Mucosa of descending colon (tissue), 3 donors: ENCODE data around the gene CEP350. TPM values are rescaled to one million over a fixed set of nuclear protein-coding genes. Genes with fewer than 3 reads are reported as not detected.

ENCODE experiments used
- ATAC-seq: fragments of 200-7000 bp; cut with Tn5 transposase; one replicate; pipeline ENCODE4 v1.9.1; 2020; ENCODE audit warnings: mild to moderate bottlenecking, moderate library complexity
- DNase-seq, 3 donors: peaks; one replicate each; pipeline ENCODE4 v3.0.0-alpha.2; 2020
- H3K36me3 ChIP-seq: fragments of 200-600 bp; one replicate; pipeline ENCODE4 v1.8.0; 2021; ENCODE audit warnings: low read depth, mild to moderate bottlenecking
- H3K4me1 ChIP-seq: fragments of 200-600 bp; one replicate; pipeline ENCODE4 v1.8.0; 2021; ENCODE audit warnings: low read depth, mild to moderate bottlenecking
- H3K4me3 ChIP-seq: fragments of 200-600 bp; one replicate; pipeline ENCODE4 v1.8.0; 2021; ENCODE audit warnings: mild to moderate bottlenecking
- H3K9me3 ChIP-seq: fragments of 200-600 bp; one replicate; pipeline ENCODE4 v1.8.0; 2021; ENCODE audit warnings: mild to moderate bottlenecking
- CTCF ChIP-seq: fragments of 200-600 bp; IDR thresholded peaks from one replicate; pipeline ENCODE4 v1.8.0; 2022; ENCODE audit warnings: antibody characterized with exemption, mild to moderate bottlenecking
- intact Hi-C, 2 donors: fragments of 100-400 bp; cut with DNase I in 1 of 2; cut with micrococcal nuclease in 1 of 2; formaldehyde crosslinking; loops; one replicate each; pipeline versions ENCODE4 v1.11.0 to v1.11.1; 2022; cut with DNase I, micrococcal nuclease
- total RNA-seq, 3 donors: library from RNA; stranded (reverse); fragmentation: NEBNext Ultra II Directional in 2 of 3; extraction: Animal tissue kit (Norgen Biotek cat#: 25700) in 2 of 3; gene quantifications; one replicate each; pipeline versions ENCODE4 v1.2.1 to v1.2.4, GENCODE V29; 2021 to 2023
- donor health status: DM: no; HTN: no; CAD: no; lungs with moderate emphysema.
- donor health status: DM: no; HTN: no; CAD: no.
- donor health status: DM: no; HTN: yes; CAD: no.

CEP350 gene
- total RNA-seq, 3 donors from 2014 or later, result 41.9 to 63.7 (median 53.9) TPM

- DNase-seq (no peak), ATAC-seq (no peak)
- H3K36me3 ChIP-seq, result no peaks in the 10 kb centered on the region
- no peak for TF ChIP-seq CTCF
- no peak overlapping the region for H3K4me3 ChIP-seq
- intact Hi-C loops, result no loop called here
- H3K9me3 ChIP-seq, result no peaks in the 10 kb centered on the region
- no peaks in the 10 kb centered on the region for H3K4me1 ChIP-seq
Observed at GRCh38 chr1:179925922-179926849, 28.4 kb upstream of the CEP350 start.

- intact Hi-C loops, result no loop called here
Observed at GRCh38 chr1:179926850-179927205, 27.8 kb upstream of the CEP350 start.

GRCh38 chr1:179929955-179930798 lies 24.4 kb upstream of the CEP350 start:
- no peak overlapping the region for H3K4me3 ChIP-seq
- intact Hi-C loops, result no loop called here
- DNase-seq (no peak), ATAC-seq (peak; percentile 57)
- no peaks in the 10 kb centered on the region for H3K4me1 ChIP-seq
- no peak for TF ChIP-seq CTCF
- no peaks in the 10 kb centered on the region for H3K36me3 ChIP-seq
- H3K9me3 ChIP-seq, result no peaks in the 10 kb centered on the region

More at GRCh38 chr1:179926850-179927205, 27.8 kb upstream of the CEP350 start:
- Histone ChIP-seq H3K36me3 (no peaks in the 10 kb centered on the region), H3K4me1 (no peaks in the 10 kb centered on the region), H3K4me3 (no peak overlapping the region), H3K9me3 (no peaks in the 10 kb centered on the region)
- TF ChIP-seq CTCF, result no peak
- ATAC-seq, result no peak
- DNase-seq, result no peak

GRCh38 chr1:179930867-179931266 lies 23.7 kb upstream of the CEP350 start:
- H3K4me1 ChIP-seq, result no peaks in the 10 kb centered on the region
- intact Hi-C loops, result no loop called here
- DNase-seq, result no peak
- no peaks in the 10 kb centered on the region for H3K9me3 ChIP-seq
- H3K36me3 ChIP-seq, result no peaks in the 10 kb centered on the region
- TF ChIP-seq CTCF, result no peak
- peak; percentile 61 for ATAC-seq
- no peak overlapping the region for H3K4me3 ChIP-seq

- H3K4me3 ChIP-seq, result no peak overlapping the region
- no peaks in the 10 kb centered on the region for H3K4me1 ChIP-seq
- TF ChIP-seq CTCF, result no peak
- no peaks in the 10 kb centered on the region for H3K9me3 ChIP-seq
- DNase-seq, result no peak
- no peaks in the 10 kb centered on the region for H3K36me3 ChIP-seq
- intact Hi-C loops, result no loop called here
- no peak for ATAC-seq
Observed at GRCh38 chr1:179933219-179933618, 21.4 kb upstream of the CEP350 start.
